ENCODE data around the gene AKAP13.
A peak's percentile ranks its signal among the peaks of the same experiment; 100 is the strongest.

The AKAP13 gene

GRCh38 chr15:85556618-85556895, 176.2 kb downstream of the AKAP13 start:
- Mint-ChIP-seq H3K4me1 (peaks cover 36% of the 10 kb centered on the region), H3K27me3 (no peaks in the 10 kb centered on the region), H3K4me3 (no peak overlapping the region), H3K36me3 (ENCODE audit: insufficient read depth) (peaks cover 6% of the 10 kb centered on the region), H3K27ac (ENCODE audit: low read depth) (no peak overlapping the region), H3K9me3 (no peaks in the 10 kb centered on the region)
- ATAC-seq (replicated peaks; ENCODE audit: extremely low read depth, poor library complexity, severe bottlenecking) = no peak
- DNase-seq (ENCODE audit: low spot score in 2 of 2) = no peak

DNA sequence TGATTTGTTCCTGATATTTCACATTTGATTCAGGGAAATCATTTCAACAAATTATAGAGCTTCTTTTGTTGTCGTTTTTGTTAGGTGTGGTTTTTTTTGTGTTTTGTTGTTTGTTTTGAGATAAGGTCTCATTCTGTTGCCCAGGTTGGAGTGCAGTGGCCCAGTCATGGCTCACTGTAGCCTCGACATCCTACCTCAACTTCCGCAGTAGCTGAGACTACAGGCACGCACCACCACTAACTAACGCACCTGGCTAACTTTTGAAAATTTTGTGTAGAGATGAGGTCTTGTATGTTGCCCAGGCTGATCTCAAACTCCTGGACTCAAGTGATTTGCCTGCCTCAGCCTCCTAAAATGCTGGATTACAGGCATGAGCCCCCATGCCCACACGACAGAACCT, 177.0 kb downstream of the AKAP13 start:
- no peak for ATAC-seq (replicated peaks; ENCODE audit: extremely low read depth, poor library complexity, severe bottlenecking)

GRCh38 chr15:85558848-85559247, 178.4 kb downstream of the AKAP13 start:
- no peak for ATAC-seq (replicated peaks; ENCODE audit: extremely low read depth, poor library complexity, severe bottlenecking)

More for the DNA sequence above, 177.0 kb downstream of the AKAP13 start:
- Mint-ChIP-seq H3K9me3 (no peaks in the 10 kb centered on the region), H3K4me3 (no peak overlapping the region), H3K27ac (ENCODE audit: low read depth) (no peak overlapping the region), H3K27me3 (no peaks in the 10 kb centered on the region), H3K36me3 (ENCODE audit: insufficient read depth) (peaks cover 2% of the 10 kb centered on the region), H3K4me1 (peaks cover 30% of the 10 kb centered on the region)
- no peak for DNase-seq (ENCODE audit: low spot score in 2 of 2)

DNA sequence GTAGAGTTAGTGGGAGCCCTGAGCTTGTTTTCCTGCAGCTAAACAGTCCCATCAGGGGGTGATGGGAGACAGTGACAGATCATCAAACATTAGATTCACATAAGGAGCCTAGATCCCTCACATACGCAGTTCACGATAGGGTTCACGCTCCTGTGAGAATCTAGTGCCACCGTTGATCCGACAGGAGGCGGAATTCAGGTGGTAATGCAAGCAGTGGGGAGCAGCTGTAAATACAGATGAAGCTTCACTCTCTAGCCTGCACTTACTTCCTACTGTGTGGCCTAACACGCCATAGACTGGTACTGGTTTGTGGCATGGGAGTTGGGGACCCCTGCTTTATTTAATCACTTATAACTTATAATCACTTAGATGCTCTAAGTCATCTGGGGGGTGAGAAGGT, 179.1 kb downstream of the AKAP13 start:
- ATAC-seq (replicated peaks; ENCODE audit: extremely low read depth, poor library complexity, severe bottlenecking) (no peak), DNase-seq (ENCODE audit: low spot score in 2 of 2) (no peak)
- Mint-ChIP-seq H3K4me1 (peaks cover 27% of the 10 kb centered on the region), H3K27me3 (no peaks in the 10 kb centered on the region), H3K36me3 (ENCODE audit: insufficient read depth) (peaks cover 4% of the 10 kb centered on the region), H3K9me3 (no peaks in the 10 kb centered on the region), H3K4me3 (no peak overlapping the region), H3K27ac (ENCODE audit: low read depth) (no peak overlapping the region)

More at GRCh38 chr15:85558848-85559247, 178.4 kb downstream of the AKAP13 start:
- no peaks in the 10 kb centered on the region for H3K9me3 Mint-ChIP-seq
- no peak overlapping the region for H3K27ac Mint-ChIP-seq (ENCODE audit: low read depth)
- peaks cover 2% of the 10 kb centered on the region for H3K36me3 Mint-ChIP-seq (ENCODE audit: insufficient read depth)
- H3K27me3 Mint-ChIP-seq = no peaks in the 10 kb centered on the region
- H3K4me3 Mint-ChIP-seq = no peak overlapping the region
- DNase-seq (ENCODE audit: low spot score in 2 of 2) = no peak
- H3K4me1 Mint-ChIP-seq = peaks cover 30% of the 10 kb centered on the region

DNA sequence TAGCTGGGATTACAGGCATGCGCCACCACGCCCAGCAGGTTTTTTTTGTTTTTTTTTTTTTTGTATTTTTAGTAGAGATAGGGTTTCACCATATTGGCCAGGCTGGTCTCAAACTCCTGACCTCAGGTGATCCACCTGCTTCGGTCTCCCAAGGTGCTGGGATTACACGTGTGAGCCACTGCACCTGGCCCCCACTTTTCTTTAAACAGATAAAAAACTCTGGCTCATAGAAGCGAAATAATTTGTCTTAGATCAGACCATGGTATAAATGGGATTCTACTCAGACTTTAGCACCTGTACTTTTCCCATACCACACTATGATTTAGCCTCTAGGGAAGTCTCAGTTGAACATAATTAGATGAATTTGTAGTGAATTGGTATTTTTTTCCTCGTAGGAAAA, 182.4 kb downstream of the AKAP13 start:
- Mint-ChIP-seq H3K4me3 (no peak overlapping the region), H3K9me3 (no peaks in the 10 kb centered on the region), H3K27ac (ENCODE audit: low read depth) (no peak overlapping the region), H3K4me1 (peaks cover 5% of the 10 kb centered on the region), H3K27me3 (no peaks in the 10 kb centered on the region), H3K36me3 (ENCODE audit: insufficient read depth) (peaks cover 6% of the 10 kb centered on the region)
- DNase-seq (ENCODE audit: low spot score in 2 of 2) (no peak), ATAC-seq (replicated peaks; ENCODE audit: extremely low read depth, poor library complexity, severe bottlenecking) (no peak)

GRCh38 chr15:85563328-85563727, 182.9 kb downstream of the AKAP13 start:
- DNase-seq (ENCODE audit: low spot score in 2 of 2) (no peak), ATAC-seq (replicated peaks; ENCODE audit: extremely low read depth, poor library complexity, severe bottlenecking) (no peak)
- H3K27me3 Mint-ChIP-seq = no peaks in the 10 kb centered on the region
- no peaks in the 10 kb centered on the region for H3K9me3 Mint-ChIP-seq
- no peak overlapping the region for H3K27ac Mint-ChIP-seq (ENCODE audit: low read depth)
- H3K4me3 Mint-ChIP-seq = no peak overlapping the region
- peaks cover 6% of the 10 kb centered on the region for H3K36me3 Mint-ChIP-seq (ENCODE audit: insufficient read depth)
- peaks cover 9% of the 10 kb centered on the region for H3K4me1 Mint-ChIP-seq

GRCh38 chr15:85563731-85564130, 183.3 kb downstream of the AKAP13 start:
- Mint-ChIP-seq H3K27ac (ENCODE audit: low read depth) (no peak overlapping the region), H3K36me3 (ENCODE audit: insufficient read depth) (peaks cover 6% of the 10 kb centered on the region), H3K4me1 (peaks cover 11% of the 10 kb centered on the region), H3K27me3 (no peaks in the 10 kb centered on the region), H3K9me3 (no peaks in the 10 kb centered on the region), H3K4me3 (no peak overlapping the region)
- ATAC-seq (replicated peaks; ENCODE audit: extremely low read depth, poor library complexity, severe bottlenecking) (no peak), DNase-seq (ENCODE audit: low spot score in 2 of 2) (no peak)

- ATAC-seq (replicated peaks; ENCODE audit: extremely low read depth, poor library complexity, severe bottlenecking) (no peak), DNase-seq (ENCODE audit: low spot score in 2 of 2) (no peak)
- Mint-ChIP-seq H3K4me1 (peaks cover 14% of the 10 kb centered on the region), H3K36me3 (ENCODE audit: insufficient read depth) (peaks cover 6% of the 10 kb centered on the region), H3K4me3 (no peak overlapping the region), H3K27me3 (no peaks in the 10 kb centered on the region), H3K9me3 (no peaks in the 10 kb centered on the region), H3K27ac (ENCODE audit: low read depth) (no peak overlapping the region)
Observed at GRCh38 chr15:85564686-85565085, 184.3 kb downstream of the AKAP13 start.

DNA sequence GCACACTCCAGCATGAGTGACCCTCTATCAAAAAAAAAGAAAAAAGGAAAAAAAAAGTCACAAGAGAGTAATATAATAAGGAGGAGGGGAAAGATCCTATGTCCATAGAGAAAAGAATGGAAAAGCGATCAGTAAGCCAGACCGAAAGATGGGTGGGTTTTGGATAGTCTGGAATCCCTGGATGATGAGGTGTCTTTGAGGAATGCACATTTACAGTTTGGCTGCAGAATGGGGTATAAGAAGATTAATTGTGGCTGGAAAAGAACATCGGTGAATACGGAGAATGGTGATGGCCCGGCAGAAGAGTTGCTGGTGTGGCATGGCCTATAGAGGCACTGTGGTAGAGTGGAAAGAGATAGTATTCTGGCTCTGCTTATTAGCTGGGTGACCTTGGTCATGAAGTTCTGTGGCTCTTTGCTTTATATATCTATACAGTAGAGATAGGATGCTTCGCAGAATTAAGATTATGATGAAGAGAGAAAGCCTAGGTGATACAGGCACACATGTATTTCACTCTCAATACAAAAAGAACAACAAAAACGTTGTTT, 187.9 kb downstream of the AKAP13 start:
- H3K27ac Mint-ChIP-seq (ENCODE audit: low read depth) = no peak overlapping the region
- DNase-seq (ENCODE audit: low spot score in 2 of 2) (no peak), ATAC-seq (replicated peaks; ENCODE audit: extremely low read depth, poor library complexity, severe bottlenecking) (no peak)
- H3K27me3 Mint-ChIP-seq = no peaks in the 10 kb centered on the region
- H3K4me1 Mint-ChIP-seq = peaks cover 29% of the 10 kb centered on the region
- H3K9me3 Mint-ChIP-seq = no peaks in the 10 kb centered on the region
- peaks cover 9% of the 10 kb centered on the region for H3K36me3 Mint-ChIP-seq (ENCODE audit: insufficient read depth)
- no peak overlapping the region for H3K4me3 Mint-ChIP-seq

DNA sequence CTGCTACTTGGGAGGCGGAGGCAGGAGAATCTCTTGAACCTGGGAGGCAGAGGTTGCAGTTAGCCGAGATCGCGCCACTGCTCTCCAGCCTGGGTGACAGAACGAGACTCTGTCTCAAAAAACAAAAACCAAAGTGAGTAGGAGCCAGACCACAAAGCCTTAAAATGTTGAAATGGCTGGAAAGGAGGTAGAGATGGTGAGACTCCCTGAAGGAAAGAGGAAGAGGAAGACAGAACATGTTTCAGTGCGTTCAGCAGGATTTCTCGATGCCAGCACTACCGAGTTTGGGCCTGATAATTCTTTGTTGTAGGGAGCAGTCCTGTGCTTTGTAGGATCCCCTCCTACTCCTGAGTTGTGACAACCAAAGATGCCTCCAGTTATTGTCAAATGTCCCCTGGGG, 189.9 kb downstream of the AKAP13 start:
- no peak overlapping the region for H3K4me3 Mint-ChIP-seq
- ATAC-seq (replicated peaks; ENCODE audit: extremely low read depth, poor library complexity, severe bottlenecking) (no peak), DNase-seq (ENCODE audit: low spot score in 2 of 2) (no peak)
- no peaks in the 10 kb centered on the region for H3K9me3 Mint-ChIP-seq
- H3K36me3 Mint-ChIP-seq (ENCODE audit: insufficient read depth) = peaks cover 12% of the 10 kb centered on the region
- peak overlapping the region; percentile 47 for H3K27ac Mint-ChIP-seq (ENCODE audit: low read depth)
- H3K4me1 Mint-ChIP-seq = peaks cover 34% of the 10 kb centered on the region
- H3K27me3 Mint-ChIP-seq = no peaks in the 10 kb centered on the region

GRCh38 chr15:85571780-85572179, 191.4 kb downstream of the AKAP13 start:
- ATAC-seq (replicated peaks; ENCODE audit: extremely low read depth, poor library complexity, severe bottlenecking) (no peak), DNase-seq (ENCODE audit: low spot score in 2 of 2) (no peak)
- Mint-ChIP-seq H3K4me3 (no peak overlapping the region), H3K4me1 (peaks cover 34% of the 10 kb centered on the region), H3K27ac (ENCODE audit: low read depth) (no peak overlapping the region), H3K36me3 (ENCODE audit: insufficient read depth) (peaks cover 15% of the 10 kb centered on the region), H3K9me3 (no peaks in the 10 kb centered on the region), H3K27me3 (no peaks in the 10 kb centered on the region)

GRCh38 chr15:85576392-85576791, 196.0 kb downstream of the AKAP13 start:
- Mint-ChIP-seq H3K36me3 (ENCODE audit: insufficient read depth) (peaks cover 30% of the 10 kb centered on the region), H3K27me3 (no peaks in the 10 kb centered on the region), H3K4me3 (no peak overlapping the region), H3K4me1 (peaks cover 33% of the 10 kb centered on the region), H3K27ac (ENCODE audit: low read depth) (no peak overlapping the region), H3K9me3 (no peaks in the 10 kb centered on the region)
- ATAC-seq (replicated peaks; ENCODE audit: extremely low read depth, poor library complexity, severe bottlenecking) = no peak
- DNase-seq (ENCODE audit: low spot score in 2 of 2) = no peak

- DNase-seq (ENCODE audit: low spot score in 2 of 2) = no peak
- peaks cover 51% of the 10 kb centered on the region for H3K4me1 Mint-ChIP-seq
- ATAC-seq (replicated peaks; ENCODE audit: extremely low read depth, poor library complexity, severe bottlenecking) = no peak
- H3K4me3 Mint-ChIP-seq = no peak overlapping the region
- H3K9me3 Mint-ChIP-seq = no peaks in the 10 kb centered on the region
- no peaks in the 10 kb centered on the region for H3K27me3 Mint-ChIP-seq
- H3K36me3 Mint-ChIP-seq (ENCODE audit: insufficient read depth) = peaks cover 44% of the 10 kb centered on the region
- peak overlapping the region; percentile 35 for H3K27ac Mint-ChIP-seq (ENCODE audit: low read depth)
Observed at GRCh38 chr15:85578941-85579701, 198.7 kb downstream of the AKAP13 start.
